PFSK-1 (cell line): ENCODE results near the gene SP8.

Source experiments
- POLR2AphosphoS5 ChIP-seq: IDR thresholded peaks from 2 replicates; pipeline ENCODE4 v1.6.1; 2012; ENCODE audit warnings: low read depth, mild to moderate bottlenecking, control low read depth, low read length, moderate library complexity
- SIN3A ChIP-seq: IDR thresholded peaks from 2 replicates; pipeline ENCODE4 v1.6.1; 2012; ENCODE audit warnings: mild to moderate bottlenecking, low read length, moderate library complexity, borderline replicate concordance; ENCODE audit not compliant: insufficient read depth
- TAF1 ChIP-seq: IDR thresholded peaks from 2 replicates; pipeline ENCODE4 v1.6.1; 2012; ENCODE audit warnings: low read length, control low read depth, borderline replicate concordance; ENCODE audit not compliant: insufficient read depth
- TF ChIP-seq, protein P1 (sequence below), 2 experiments: IDR thresholded peaks; 2 replicates each; pipeline versions ENCODE4 v1.6.1 to v1.8.0; 2011 to 2012; ENCODE audit warnings: low read depth in 2 of 2, low read length in 2 of 2, control low read depth in 1 of 2, inconsistent platforms in 1 of 2, mild to moderate bottlenecking in 1 of 2, moderate library complexity in 1 of 2; ENCODE audit not compliant: insufficient read depth in 1 of 2

DNA sequence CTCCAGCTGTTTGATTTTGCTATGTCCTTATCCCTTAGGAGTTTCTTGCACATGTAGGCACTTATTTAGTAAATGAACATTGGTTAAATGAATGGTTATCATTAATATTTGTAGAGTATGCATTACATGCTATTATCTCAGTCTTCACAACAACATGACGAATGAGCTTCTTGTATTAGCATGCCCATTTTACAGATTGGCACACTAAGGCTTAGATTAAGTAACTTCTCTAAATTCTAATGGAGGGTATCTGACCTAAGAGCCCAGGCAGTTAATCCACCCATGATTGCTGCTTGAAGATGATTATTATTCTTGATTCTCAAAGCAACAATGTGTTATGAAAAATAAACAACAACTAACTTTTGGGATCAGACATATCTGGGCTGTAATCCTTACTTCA is 32.7 kb downstream of the SP8 start:
- TF ChIP-seq TAF1 (no peak), SIN3A (no peak), POLR2AphosphoS5 (no peak)
- TF ChIP-seq, protein P1, sequence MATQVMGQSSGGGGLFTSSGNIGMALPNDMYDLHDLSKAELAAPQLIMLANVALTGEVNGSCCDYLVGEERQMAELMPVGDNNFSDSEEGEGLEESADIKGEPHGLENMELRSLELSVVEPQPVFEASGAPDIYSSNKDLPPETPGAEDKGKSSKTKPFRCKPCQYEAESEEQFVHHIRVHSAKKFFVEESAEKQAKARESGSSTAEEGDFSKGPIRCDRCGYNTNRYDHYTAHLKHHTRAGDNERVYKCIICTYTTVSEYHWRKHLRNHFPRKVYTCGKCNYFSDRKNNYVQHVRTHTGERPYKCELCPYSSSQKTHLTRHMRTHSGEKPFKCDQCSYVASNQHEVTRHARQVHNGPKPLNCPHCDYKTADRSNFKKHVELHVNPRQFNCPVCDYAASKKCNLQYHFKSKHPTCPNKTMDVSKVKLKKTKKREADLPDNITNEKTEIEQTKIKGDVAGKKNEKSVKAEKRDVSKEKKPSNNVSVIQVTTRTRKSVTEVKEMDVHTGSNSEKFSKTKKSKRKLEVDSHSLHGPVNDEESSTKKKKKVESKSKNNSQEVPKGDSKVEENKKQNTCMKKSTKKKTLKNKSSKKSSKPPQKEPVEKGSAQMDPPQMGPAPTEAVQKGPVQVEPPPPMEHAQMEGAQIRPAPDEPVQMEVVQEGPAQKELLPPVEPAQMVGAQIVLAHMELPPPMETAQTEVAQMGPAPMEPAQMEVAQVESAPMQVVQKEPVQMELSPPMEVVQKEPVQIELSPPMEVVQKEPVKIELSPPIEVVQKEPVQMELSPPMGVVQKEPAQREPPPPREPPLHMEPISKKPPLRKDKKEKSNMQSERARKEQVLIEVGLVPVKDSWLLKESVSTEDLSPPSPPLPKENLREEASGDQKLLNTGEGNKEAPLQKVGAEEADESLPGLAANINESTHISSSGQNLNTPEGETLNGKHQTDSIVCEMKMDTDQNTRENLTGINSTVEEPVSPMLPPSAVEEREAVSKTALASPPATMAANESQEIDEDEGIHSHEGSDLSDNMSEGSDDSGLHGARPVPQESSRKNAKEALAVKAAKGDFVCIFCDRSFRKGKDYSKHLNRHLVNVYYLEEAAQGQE (IDR thresholded peaks at IDR 0.05; ENCODE audit: insufficient read depth in 1 of 2, low read depth in 2 of 2, low read length in 2 of 2), result no peak
